ENCODE results near the gene ADCY4.

ADCY4 gene

DNA sequence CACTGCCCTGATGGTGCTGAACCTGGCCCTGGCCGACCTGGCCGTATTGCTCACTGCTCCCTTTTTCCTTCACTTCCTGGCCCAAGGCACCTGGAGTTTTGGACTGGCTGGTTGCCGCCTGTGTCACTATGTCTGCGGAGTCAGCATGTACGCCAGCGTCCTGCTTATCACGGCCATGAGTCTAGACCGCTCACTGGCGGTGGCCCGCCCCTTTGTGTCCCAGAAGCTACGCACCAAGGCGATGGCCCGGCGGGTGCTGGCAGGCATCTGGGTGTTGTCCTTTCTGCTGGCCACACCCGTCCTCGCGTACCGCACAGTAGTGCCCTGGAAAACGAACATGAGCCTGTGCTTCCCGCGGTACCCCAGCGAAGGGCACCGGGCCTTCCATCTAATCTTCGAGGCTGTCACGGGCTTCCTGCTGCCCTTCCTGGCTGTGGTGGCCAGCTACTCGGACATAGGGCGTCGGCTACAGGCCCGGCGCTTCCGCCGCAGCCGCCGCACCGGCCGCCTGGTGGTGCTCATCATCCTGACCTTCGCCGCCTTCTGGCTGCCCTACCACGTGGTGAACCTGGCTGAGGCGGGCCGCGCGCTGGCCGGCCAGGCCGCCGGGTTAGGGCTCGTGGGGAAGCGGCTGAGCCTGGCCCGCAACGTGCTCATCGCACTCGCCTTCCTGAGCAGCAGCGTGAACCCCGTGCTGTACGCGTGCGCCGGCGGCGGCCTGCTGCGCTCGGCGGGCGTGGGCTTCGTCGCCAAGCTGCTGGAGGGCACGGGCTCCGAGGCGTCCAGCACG, 18.9 kb downstream of the ADCY4 start:
- no peak for DNase-seq (ENCODE audit: low spot score)

- DNase-seq (ENCODE audit: low spot score), result no peak
Measured at GRCh38 chr14:24315243-24315806, 19.5 kb downstream of the ADCY4 start.

DNA sequence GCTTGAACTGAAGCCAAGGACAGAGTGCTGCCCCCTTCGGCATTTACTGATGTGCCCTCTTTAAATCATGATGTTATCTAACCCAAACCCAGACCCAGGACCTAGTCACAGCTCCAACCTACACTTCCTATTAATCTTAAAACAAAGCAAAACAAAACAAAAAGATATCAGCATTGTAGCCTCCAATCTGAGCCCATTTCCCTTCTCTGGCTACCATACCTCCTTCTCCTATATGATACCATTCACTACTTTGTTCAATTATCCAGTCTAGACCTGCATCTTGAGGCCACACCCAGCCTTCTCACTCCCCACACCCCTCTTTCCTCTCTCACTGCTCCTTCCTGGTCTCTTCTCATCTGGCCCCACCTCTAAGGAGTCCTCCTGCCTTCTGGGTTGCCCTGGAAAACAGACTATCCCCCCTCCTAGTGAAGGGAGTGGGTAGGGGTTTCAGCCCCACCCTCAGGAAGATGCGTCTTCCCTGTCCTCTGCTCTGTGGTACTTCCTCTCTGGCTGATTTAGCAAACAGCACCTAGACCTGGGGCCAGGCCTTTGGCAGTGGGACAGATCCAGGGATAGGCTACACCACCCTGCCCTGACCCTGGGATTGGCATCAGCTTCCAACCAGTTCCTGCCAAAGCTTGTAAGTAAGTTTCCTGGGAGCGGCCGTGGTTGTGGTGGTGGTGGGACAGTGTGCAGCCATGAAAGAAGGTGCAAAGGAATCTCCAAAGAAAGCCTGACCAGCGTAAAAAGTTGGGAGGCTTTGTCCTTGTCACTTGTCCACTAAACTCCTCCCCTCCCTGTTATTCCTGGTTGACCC, 20.3 kb downstream of the ADCY4 start:
- DNase-seq (ENCODE audit: low spot score), result no peak

DNA sequence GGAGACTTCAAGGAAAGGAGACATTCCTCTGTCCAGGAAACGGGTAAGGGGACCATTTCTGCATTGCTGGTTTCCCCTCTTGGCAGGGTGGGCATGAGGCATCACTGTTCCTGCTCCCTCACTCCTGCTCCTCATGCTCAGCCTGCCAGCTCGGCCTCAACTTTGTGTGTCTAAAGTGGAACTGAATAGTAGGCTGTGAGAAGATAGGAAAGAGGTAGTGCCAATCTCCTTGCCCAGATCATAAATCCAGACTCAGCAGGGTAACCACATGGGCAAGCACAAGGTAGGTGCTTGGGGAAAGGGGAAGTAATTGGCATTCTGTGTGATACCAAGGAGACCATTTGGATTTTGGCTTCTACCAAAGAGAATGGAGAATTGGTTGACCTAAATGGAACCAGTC, 21.0 kb downstream of the ADCY4 start:
- DNase-seq (ENCODE audit: low spot score), result no peak

- no peak for DNase-seq (ENCODE audit: low spot score)
Measured at GRCh38 chr14:24312736-24313507, 21.9 kb downstream of the ADCY4 start.

GRCh38 chr14:24311837-24312615, 22.8 kb downstream of the ADCY4 start:
- no peak for DNase-seq (ENCODE audit: low spot score)

DNA sequence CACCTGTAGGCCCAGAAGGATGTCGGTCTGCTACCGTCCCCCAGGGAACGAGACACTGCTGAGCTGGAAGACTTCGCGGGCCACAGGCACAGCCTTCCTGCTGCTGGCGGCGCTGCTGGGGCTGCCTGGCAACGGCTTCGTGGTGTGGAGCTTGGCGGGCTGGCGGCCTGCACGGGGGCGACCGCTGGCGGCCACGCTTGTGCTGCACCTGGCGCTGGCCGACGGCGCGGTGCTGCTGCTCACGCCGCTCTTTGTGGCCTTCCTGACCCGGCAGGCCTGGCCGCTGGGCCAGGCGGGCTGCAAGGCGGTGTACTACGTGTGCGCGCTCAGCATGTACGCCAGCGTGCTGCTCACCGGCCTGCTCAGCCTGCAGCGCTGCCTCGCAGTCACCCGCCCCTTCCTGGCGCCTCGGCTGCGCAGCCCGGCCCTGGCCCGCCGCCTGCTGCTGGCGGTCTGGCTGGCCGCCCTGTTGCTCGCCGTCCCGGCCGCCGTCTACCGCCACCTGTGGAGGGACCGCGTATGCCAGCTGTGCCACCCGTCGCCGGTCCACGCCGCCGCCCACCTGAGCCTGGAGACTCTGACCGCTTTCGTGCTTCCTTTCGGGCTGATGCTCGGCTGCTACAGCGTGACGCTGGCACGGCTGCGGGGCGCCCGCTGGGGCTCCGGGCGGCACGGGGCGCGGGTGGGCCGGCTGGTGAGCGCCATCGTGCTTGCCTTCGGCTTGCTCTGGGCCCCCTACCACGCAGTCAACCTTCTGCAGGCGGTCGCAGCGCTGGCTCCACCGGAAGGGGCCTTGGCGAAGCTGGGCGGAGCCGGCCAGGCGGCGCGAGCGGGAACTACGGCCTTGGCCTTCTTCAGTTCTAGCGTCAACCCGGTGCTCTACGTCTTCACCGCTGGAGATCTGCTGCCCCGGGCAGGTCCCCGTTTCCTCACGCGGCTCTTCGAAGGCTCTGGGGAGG, 23.9 kb downstream of the ADCY4 start, which contains the start of gene LTB4R:
Gene LTB4R, plus strand, starts transcription at position 857 of the 959 bp plus-strand sequence. CDS start 4,150 bp downstream, outside the sequence.
- peak; percentile 80 for DNase-seq (ENCODE audit: low spot score)

DNA sequence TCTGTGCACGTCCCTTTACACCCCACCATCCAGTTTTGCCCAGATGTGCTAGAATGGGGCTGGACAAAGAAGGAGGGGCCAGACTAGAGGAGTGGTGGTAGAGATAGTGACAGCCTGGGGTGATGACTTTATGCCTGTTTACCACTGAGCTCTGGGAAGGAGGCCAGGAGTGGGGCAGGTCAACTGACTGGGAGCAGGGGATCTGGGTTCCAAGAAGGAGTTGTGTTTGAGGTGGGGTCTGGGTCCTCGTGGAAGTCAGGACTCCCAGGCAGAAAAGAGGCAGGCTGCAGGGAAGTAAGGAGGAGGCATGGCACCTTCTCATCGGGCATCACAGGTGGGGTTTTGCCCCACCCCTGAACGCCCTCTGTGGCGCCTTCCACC, 24.6 kb downstream of the ADCY4 start:
- DNase-seq (ENCODE audit: low spot score), result peak; percentile 79

DNA sequence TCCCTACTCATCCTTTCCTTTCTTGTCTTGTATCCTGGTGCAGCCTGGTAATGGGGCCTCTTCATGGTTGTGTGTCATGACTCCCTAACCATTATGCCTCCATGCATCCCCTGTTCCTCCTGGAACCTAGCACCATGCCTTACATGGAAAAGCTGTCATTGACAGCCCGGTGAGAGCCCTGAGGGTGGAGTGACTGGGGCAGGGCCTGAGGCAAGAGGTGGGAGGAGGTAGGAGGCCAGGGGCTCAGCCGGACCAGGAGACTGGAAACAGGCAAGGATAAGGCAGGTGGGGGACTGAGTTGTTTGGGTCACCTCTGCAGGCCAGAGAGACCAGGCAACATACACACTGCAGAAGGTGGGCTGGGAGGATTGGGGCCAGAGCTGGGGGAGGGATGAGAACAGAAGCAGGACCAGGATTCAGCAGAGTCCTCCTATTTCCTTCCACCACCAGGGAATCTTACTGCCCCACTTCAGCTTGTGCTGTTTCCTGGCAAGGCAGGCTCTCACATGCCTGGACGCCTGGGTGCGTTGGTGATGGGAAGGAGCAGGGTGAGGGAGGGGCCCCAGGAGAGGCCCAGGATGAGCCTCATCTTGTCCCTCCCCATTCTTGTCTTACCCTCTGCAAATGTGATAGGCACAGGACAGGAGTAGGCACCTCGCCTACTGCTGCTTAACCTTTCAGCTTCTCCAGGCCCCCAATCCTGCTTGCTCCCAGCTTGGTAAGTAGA, 25.2 kb downstream of the ADCY4 start, which contains the start of gene LTB4R2:
Gene LTB4R2, plus strand, starts transcription at position 603 of the 727 bp plus-strand sequence. CDS start 525 bp downstream, outside the sequence.
- no peak for DNase-seq (ENCODE audit: low spot score)

GRCh38 chr14:24308342-24309124, 26.3 kb downstream of the ADCY4 start:
- no peak for DNase-seq (ENCODE audit: low spot score)

GRCh38 chr14:24307575-24308341, 27.1 kb downstream of the ADCY4 start, which contains the start of gene CIDEB:
Gene CIDEB (minus strand): TSS chr14:24307977. CDS start chr14:24307858, 119 bp downstream.
- DNase-seq (ENCODE audit: low spot score), result peak; percentile 82

GRCh38 chr14:24307156-24307574, 27.7 kb downstream of the ADCY4 start:
- no peak for DNase-seq (ENCODE audit: low spot score)

GRCh38 chr14:24304019-24304387, 30.9 kb downstream of the ADCY4 start:
- DNase-seq (ENCODE audit: low spot score), result no peak

- DNase-seq (ENCODE audit: low spot score), result no peak
Measured at GRCh38 chr14:24300326-24300980, 34.4 kb downstream of the ADCY4 start.

DNA sequence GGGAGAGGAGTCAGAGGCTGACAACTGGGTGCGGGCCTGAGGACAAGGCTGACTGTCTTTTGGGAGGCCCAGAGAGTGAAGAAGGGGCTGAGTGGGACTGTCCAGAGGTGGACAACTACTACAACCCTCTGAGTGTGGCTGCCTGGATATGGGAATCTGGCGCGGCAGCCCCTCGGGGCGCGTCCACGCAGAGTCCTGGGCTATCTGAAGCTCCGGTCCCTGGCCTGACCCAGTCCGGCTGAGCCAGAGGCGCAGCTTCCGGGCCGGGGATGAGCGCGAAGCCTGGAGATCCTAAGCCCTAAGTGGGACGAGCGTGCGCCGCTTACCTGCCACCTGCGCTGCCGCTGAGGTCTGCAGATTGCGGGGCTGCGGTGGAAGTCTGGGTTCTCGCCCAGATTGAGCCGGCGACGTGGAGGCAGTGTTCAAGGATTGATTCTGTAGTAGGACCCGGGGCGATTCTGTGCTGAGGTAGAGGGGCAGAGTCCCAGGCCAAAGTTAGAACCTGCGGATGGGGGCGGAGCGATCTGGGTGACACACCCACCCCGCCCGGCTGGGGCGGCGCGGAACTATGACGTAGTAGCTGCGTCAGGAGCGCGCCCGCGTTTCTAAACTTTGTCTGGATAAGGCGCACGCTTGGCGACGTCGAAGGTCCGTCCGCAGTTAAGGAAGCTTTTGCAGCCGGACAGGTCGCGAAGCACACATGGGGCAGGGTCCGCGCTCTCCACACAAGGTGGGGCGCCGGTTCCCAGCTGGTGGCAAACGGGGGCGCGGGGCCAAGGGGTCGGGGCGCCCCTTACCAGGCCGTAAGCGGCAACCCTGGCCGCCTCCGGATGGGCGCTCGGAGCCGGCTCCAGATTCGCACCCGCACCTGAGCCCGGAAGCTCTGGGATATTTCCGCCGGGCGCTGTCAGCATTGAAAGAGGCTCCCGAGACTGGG, 35.3 kb downstream of the ADCY4 start, which contains the start of the genes DHRS1 and NOP9:
Gene DHRS1, minus strand, starts transcription at position 526 of the 937 bp plus-strand sequence. CDS start 674 bp downstream, outside the sequence.
Gene NOP9, plus strand, starts transcription at position 596 of the 937 bp plus-strand sequence. Its CDS starts 105 bp downstream, at position 701.
- DNase-seq (ENCODE audit: low spot score), result peak; percentile 96

DNA sequence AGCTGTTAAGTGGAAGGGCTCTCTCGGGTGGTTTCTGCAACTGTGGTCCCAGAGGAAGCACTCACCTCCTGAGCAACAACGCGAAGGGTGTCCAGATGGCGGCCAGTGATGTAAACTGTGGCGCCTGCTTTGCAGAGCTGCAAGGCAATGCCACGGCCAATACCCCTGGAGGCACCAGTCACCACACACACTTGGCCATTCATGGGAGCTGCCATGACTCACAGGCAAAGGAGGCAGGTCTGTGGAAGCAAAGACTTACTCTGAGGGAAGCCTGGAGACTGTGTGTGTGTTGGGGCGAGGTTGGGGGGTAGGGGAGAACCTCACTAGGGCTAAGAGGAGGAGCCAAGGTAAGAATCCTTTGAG, 36.0 kb downstream of the ADCY4 start:
- DNase-seq (ENCODE audit: low spot score), result peak; percentile 47

All from hematopoietic multipotent progenitor cell treated with erythropoietin and hydrocortisone succinate and interleukin-3 and kit ligand, for 17 days (in vitro differentiated cells).